ENCODE measurements around the gene ARHGAP19. TPM values are rescaled to one million over a fixed set of nuclear protein-coding genes. Genes with fewer than 3 reads are reported as not detected.

ARHGAP19 gene
- total RNA-seq, 2 experiments from 2014 or later = 56.6 to 58.5 TPM

- peak; percentile 90 for DNase-seq
- Mint-ChIP-seq H3K27ac (peak within 1 kb of the TSS; percentile 100), H3K36me3 (ENCODE audit: low read depth) (peaks cover 2% of the 10 kb centered on the region), H3K4me3 (peak within 1 kb of the TSS; percentile 88), H3K4me1 (peaks cover 29% of the 10 kb centered on the region), H3K27me3 (peaks cover 9% of the 10 kb centered on the region), H3K9me3 (no peaks in the 10 kb centered on the region)
- POLR2A ChIA-PET = no interaction called here
- CTCF ChIA-PET = interaction anchor here (0.6 to 2.0 kb wide), 7 partner anchors 10 to 97 kb away, joined by 3 to 9 read pairs (median 3); partner anchors contain the start of genes FRAT2 and RRP12
Measured at GRCh38 chr10:97318772-97319651, 26.6 kb upstream of the ARHGAP19 start, which contains the start of gene FRAT1. Gene FRAT1, plus strand, starts transcription at chr10:97319271. Its CDS starts 183 bp downstream, at chr10:97319454.

- POLR2A ChIA-PET = no interaction called here
- no peaks in the 10 kb centered on the region for H3K36me3 Mint-ChIP-seq (ENCODE audit: low read depth)
- no peaks in the 10 kb centered on the region for H3K9me3 Mint-ChIP-seq
- peaks cover 10% of the 10 kb centered on the region for H3K4me1 Mint-ChIP-seq
- no peaks in the 10 kb centered on the region for H3K27me3 Mint-ChIP-seq
- CTCF ChIA-PET = interaction anchor here (0.9 to 2.5 kb wide), 2 partner anchors 11 to 143 kb away, joined by 3 to 6 read pairs; no protein-coding TSS in a partner anchor
- no peak overlapping the region for H3K27ac Mint-ChIP-seq
- H3K4me3 Mint-ChIP-seq = no peak overlapping the region
- DNase-seq = no peak
Measured at GRCh38 chr10:97314671-97315070, 22.2 kb upstream of the ARHGAP19 start.

GRCh38 chr10:97312897-97313296, 20.5 kb upstream of the ARHGAP19 start:
- H3K27ac Mint-ChIP-seq = no peak overlapping the region
- no peaks in the 10 kb centered on the region for H3K36me3 Mint-ChIP-seq (ENCODE audit: low read depth)
- H3K4me3 Mint-ChIP-seq = no peak overlapping the region
- H3K4me1 Mint-ChIP-seq = peaks cover 3% of the 10 kb centered on the region
- ChIA-PET CTCF (interaction anchor here (0.6 to 1.2 kb wide), 2 partner anchors 20 to 46 kb away, joined by 3 read pairs; no protein-coding TSS in a partner anchor), POLR2A (no interaction called here)
- no peaks in the 10 kb centered on the region for H3K27me3 Mint-ChIP-seq
- DNase-seq = no peak
- no peaks in the 10 kb centered on the region for H3K9me3 Mint-ChIP-seq

- ChIA-PET POLR2A (no interaction called here), CTCF (interaction anchor here (0.6 to 1.0 kb wide), 3 partner anchors 13 to 50 kb away, joined by 4 read pairs; no protein-coding TSS in a partner anchor)
- H3K27me3 Mint-ChIP-seq = no peaks in the 10 kb centered on the region
- H3K36me3 Mint-ChIP-seq (ENCODE audit: low read depth) = no peaks in the 10 kb centered on the region
- no peak overlapping the region for H3K27ac Mint-ChIP-seq
- H3K4me1 Mint-ChIP-seq = no peaks in the 10 kb centered on the region
- H3K9me3 Mint-ChIP-seq = no peaks in the 10 kb centered on the region
- DNase-seq = no peak
- H3K4me3 Mint-ChIP-seq = no peak overlapping the region
Measured at GRCh38 chr10:97311111-97311626, 18.7 kb upstream of the ARHGAP19 start.

GRCh38 chr10:97307866-97308780, 15.7 kb upstream of the ARHGAP19 start:
- Mint-ChIP-seq H3K27ac (no peak overlapping the region), H3K4me3 (no peak overlapping the region), H3K9me3 (no peaks in the 10 kb centered on the region), H3K4me1 (no peaks in the 10 kb centered on the region), H3K36me3 (ENCODE audit: low read depth) (no peaks in the 10 kb centered on the region), H3K27me3 (no peaks in the 10 kb centered on the region)
- ChIA-PET POLR2A (no interaction called here), CTCF (interaction anchor here (1.9 kb wide), 1 partner anchor 11 kb away, joined by 4 read pairs; the partner anchor contains the start of gene FRAT1)
- no peak for DNase-seq

- no peaks in the 10 kb centered on the region for H3K4me1 Mint-ChIP-seq
- H3K4me3 Mint-ChIP-seq = no peak overlapping the region
- no peaks in the 10 kb centered on the region for H3K9me3 Mint-ChIP-seq
- no peak overlapping the region for H3K27ac Mint-ChIP-seq
- no peaks in the 10 kb centered on the region for H3K27me3 Mint-ChIP-seq
- no peaks in the 10 kb centered on the region for H3K36me3 Mint-ChIP-seq (ENCODE audit: low read depth)
- no peak for DNase-seq
- ChIA-PET POLR2A (no interaction called here), CTCF (interaction anchor here (1.9 kb wide), 1 partner anchor 12 kb away, joined by 4 read pairs; the partner anchor contains the start of gene FRAT1)
Measured at GRCh38 chr10:97307441-97307840, 15.0 kb upstream of the ARHGAP19 start.

- POLR2A ChIA-PET = no interaction called here
- Mint-ChIP-seq H3K27me3 (no peaks in the 10 kb centered on the region), H3K9me3 (no peaks in the 10 kb centered on the region), H3K4me1 (peaks cover 3% of the 10 kb centered on the region), H3K4me3 (no peak overlapping the region), H3K36me3 (ENCODE audit: low read depth) (no peaks in the 10 kb centered on the region), H3K27ac (no peak overlapping the region)
- DNase-seq = no peak
- CTCF ChIA-PET = no interaction called here
Measured at GRCh38 chr10:97302088-97302791, 9.8 kb upstream of the ARHGAP19 start.

- H3K27me3 Mint-ChIP-seq = no peaks in the 10 kb centered on the region
- H3K36me3 Mint-ChIP-seq (ENCODE audit: low read depth) = no peaks in the 10 kb centered on the region
- peaks cover 3% of the 10 kb centered on the region for H3K4me1 Mint-ChIP-seq
- no peak overlapping the region for H3K4me3 Mint-ChIP-seq
- CTCF ChIA-PET = no interaction called here
- POLR2A ChIA-PET = no interaction called here
- H3K27ac Mint-ChIP-seq = no peak overlapping the region
- H3K9me3 Mint-ChIP-seq = no peaks in the 10 kb centered on the region
- DNase-seq = no peak
Measured at GRCh38 chr10:97300980-97301379, 8.5 kb upstream of the ARHGAP19 start.

- H3K4me1 Mint-ChIP-seq = peaks cover 3% of the 10 kb centered on the region
- no peaks in the 10 kb centered on the region for H3K9me3 Mint-ChIP-seq
- POLR2A ChIA-PET = no interaction called here
- CTCF ChIA-PET = interaction anchor here (0.6 kb wide), 2 partner anchors 13 to 393 kb away, joined by 3 to 4 read pairs; no protein-coding TSS in a partner anchor
- DNase-seq = no peak
- no peaks in the 10 kb centered on the region for H3K36me3 Mint-ChIP-seq (ENCODE audit: low read depth)
- no peak overlapping the region for H3K4me3 Mint-ChIP-seq
- H3K27me3 Mint-ChIP-seq = no peaks in the 10 kb centered on the region
- no peak overlapping the region for H3K27ac Mint-ChIP-seq
Measured at GRCh38 chr10:97298223-97298571, 5.8 kb upstream of the ARHGAP19 start.

- Mint-ChIP-seq H3K4me1 (peaks cover 5% of the 10 kb centered on the region), H3K27me3 (no peaks in the 10 kb centered on the region), H3K36me3 (ENCODE audit: low read depth) (no peaks in the 10 kb centered on the region), H3K4me3 (no peak overlapping the region), H3K9me3 (no peaks in the 10 kb centered on the region), H3K27ac (no peak overlapping the region)
- CTCF ChIA-PET = interaction anchor here (0.6 kb wide), 3 partner anchors 14 to 394 kb away, joined by 3 to 4 read pairs (median 3); no protein-coding TSS in a partner anchor
- DNase-seq = no peak
- POLR2A ChIA-PET = no interaction called here
Measured at GRCh38 chr10:97297556-97298222, 5.3 kb upstream of the ARHGAP19 start.

GRCh38 chr10:97292862-97293198, 393 bp upstream of the ARHGAP19 start:
- H3K27ac Mint-ChIP-seq = peak overlapping the region; percentile 93
- peaks cover 5% of the 10 kb centered on the region for H3K36me3 Mint-ChIP-seq (ENCODE audit: low read depth)
- H3K4me1 Mint-ChIP-seq = peaks cover 22% of the 10 kb centered on the region
- no peak for DNase-seq
- H3K9me3 Mint-ChIP-seq = no peaks in the 10 kb centered on the region
- ChIA-PET POLR2A (no interaction called here), CTCF (no interaction called here)
- no peaks in the 10 kb centered on the region for H3K27me3 Mint-ChIP-seq
- peak overlapping the region; percentile 82 for H3K4me3 Mint-ChIP-seq
